Left forelimb (tissue), 1 donor: ENCODE results near the gene ADGRL3.

Source experiments
- DNase-seq: peaks from one replicate; pipeline ENCODE4 v3.0.0-alpha.2; 2018; ENCODE audit warnings: low spot score

Gene ADGRL3

DNA sequence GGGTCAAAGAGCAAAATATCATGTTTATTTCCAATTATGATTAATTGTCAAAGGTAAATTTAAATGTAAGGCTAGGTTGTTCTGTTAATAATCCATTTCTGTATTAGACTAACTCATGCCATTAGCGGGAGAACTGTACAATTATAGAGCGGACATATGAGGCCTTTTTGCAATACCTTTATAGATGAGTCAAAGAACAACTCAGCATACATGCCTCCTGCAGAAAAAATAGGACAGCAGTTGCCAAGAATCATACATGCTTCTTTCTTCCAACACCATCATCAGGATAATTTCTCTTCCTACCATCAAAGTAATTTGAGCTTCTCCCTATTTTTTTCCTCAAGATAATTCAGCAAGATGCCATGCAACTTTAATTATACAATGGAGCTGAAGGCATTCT, 917.8 kb downstream of the ADGRL3 start:
- DNase-seq, result no peak

DNA sequence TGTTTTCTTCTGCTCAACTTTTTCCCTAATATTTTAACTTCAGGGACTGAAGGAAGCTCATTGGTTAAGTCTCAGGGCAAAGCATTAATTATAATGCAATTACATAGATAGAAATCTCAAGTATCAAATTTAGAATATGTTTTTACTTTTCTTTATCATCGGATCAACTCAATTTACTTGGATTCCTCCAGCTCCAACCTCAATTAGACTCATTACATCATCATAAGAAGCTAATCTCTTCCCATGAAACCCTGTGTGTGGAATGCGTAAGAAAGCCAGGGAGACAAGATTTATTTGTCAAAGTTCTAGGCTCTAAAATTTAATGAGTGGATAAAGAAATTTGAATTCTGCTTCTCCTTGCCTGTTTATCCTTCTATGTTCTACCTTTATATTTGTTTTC, 918.4 kb downstream of the ADGRL3 start:
- no peak for DNase-seq

DNA sequence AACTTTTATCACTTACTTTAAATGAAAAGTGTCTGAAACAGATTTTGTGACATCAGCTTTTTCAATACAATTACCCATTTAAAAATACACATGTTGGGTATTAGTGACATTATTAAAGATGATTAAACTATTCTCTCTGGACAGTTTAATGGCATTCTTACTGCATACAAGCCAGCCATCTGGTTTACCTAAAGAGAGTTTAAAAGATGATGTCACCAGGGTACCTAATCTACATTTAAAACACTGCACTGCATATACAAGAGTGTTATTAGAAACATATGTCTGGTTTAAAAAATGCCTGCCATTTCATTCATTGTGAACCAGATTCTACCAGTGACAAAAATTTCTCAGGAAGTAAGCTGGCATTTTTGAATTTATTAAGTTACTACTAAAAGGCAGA, 919.1 kb downstream of the ADGRL3 start:
- no peak for DNase-seq

GRCh38 chr4:62126064-62126732, 926.1 kb downstream of the ADGRL3 start:
- no peak for DNase-seq
